Liver (tissue), 3 donors: ENCODE results near the gene SNX9.

ENCODE experiments used
- CTCF ChIP-seq: fragments of 150-350 bp; IDR thresholded peaks from 2 replicates; pipeline ENCODE4 v1.5.1; 2017; ENCODE audit warnings: improper control_type of control experiment, low read depth, low read length; ENCODE audit not compliant: missing input control
- HNF4A ChIP-seq, 2 donors: conservative IDR thresholded peaks; 2 replicates each; pipeline ENCODE4 v1.6.1; 2016; ENCODE audit warnings: antibody characterized with exemption in 2 of 2, mild to moderate bottlenecking in 2 of 2
- RAD21 ChIP-seq, 2 donors: IDR thresholded peaks; 2 replicates each; pipeline ENCODE4 v1.6.1; 2016; ENCODE audit warnings: antibody characterized with exemption in 2 of 2, mild to moderate bottlenecking in 2 of 2
- REST ChIP-seq: IDR thresholded peaks from 2 replicates; pipeline ENCODE4 v1.6.1; 2016; ENCODE audit warnings: antibody characterized with exemption, mild to moderate bottlenecking
- RXRA ChIP-seq, 2 donors: IDR thresholded peaks; 2 replicates each; pipeline ENCODE4 v1.6.1; 2017 to 2018; ENCODE audit warnings: antibody characterized with exemption in 2 of 2, mild to moderate bottlenecking in 1 of 2
- SP1 ChIP-seq: IDR thresholded peaks from 2 replicates; pipeline ENCODE4 v1.6.1; 2018; ENCODE audit warnings: antibody characterized with exemption, mild to moderate bottlenecking
- TAF1 ChIP-seq: conservative IDR thresholded peaks from 2 replicates; pipeline ENCODE4 v1.6.1; 2016; ENCODE audit warnings: antibody characterized with exemption, mild to moderate bottlenecking
- YY1 ChIP-seq: IDR thresholded peaks from 2 replicates; pipeline ENCODE4 v1.6.1; 2016; ENCODE audit warnings: antibody characterized with exemption, mild to moderate bottlenecking
- TF ChIP-seq, protein P1 (sequence below): IDR thresholded peaks from 2 replicates; pipeline ENCODE4 v1.6.1; 2016; ENCODE audit warnings: antibody characterized with exemption
- donor health status: healthy.
- donor health status: healthy.

DNA sequence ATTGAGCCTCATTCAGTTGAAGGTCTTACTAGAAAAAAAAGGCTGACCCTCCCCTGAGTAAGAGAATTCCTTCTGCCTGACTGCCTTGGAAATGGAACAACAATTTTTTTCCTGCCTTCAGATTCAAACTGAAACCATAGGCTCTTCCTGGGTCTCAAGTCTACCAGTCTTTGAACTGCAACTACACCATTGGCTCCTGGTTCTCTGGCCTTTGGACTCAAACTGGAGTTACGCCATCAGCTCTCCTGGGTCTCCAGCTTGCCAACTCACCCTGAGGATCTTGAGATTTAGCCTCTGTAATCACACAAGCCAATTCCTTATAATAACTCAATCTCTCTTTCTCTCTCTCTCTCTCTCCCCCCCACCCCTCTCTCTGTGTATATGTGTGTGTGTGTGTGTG is 36.0 kb upstream of the SNX9 start:
- peak; percentile 18 to 27 for TF ChIP-seq RAD21 (IDR thresholded peaks at IDR 0.05)
- TF ChIP-seq CTCF = no peak
- no peak for TF ChIP-seq REST
- peak; percentile 39 to 61 for TF ChIP-seq RXRA (IDR thresholded peaks at IDR 0.05)
- TF ChIP-seq SP1 = peak; percentile 64
- no peak for TF ChIP-seq TAF1
- no peak for TF ChIP-seq YY1
- TF ChIP-seq HNF4A (conservative IDR thresholded peaks at IDR 0.05) = peak; percentile 97 to 99
- TF ChIP-seq, protein P1, sequence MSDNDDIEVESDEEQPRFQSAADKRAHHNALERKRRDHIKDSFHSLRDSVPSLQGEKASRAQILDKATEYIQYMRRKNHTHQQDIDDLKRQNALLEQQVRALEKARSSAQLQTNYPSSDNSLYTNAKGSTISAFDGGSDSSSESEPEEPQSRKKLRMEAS = peak; percentile 23
